Gastrocnemius medialis (tissue), 4 donors: ENCODE data around the gene ARSG. TPM values are rescaled to one million over a fixed set of nuclear protein-coding genes. Genes with fewer than 3 reads are reported as not detected.

Experiments used
- ATAC-seq, 2 donors: fragments of 150-250 bp; one replicate each; pipeline ENCODE4 v1.9.1; 2016
- DNase-seq, 2 donors: peaks; one replicate each; pipeline ENCODE4 v3.0.0-alpha.2; 2019
- H3K27ac ChIP-seq, 4 donors: fragments of 200-600 bp; sonication (generic); 1 replicate in 1 of 4; 2 replicates in 3 of 4; pipeline ENCODE4 v1.5.1; 2016 to 2018; ENCODE audit warnings: mild to moderate bottlenecking in 2 of 4, moderate library complexity in 1 of 4
- H3K27me3 ChIP-seq, 3 donors: fragments of 200-600 bp; sonication (generic) in 2 of 3; 1 replicate in 1 of 3; 2 replicates in 2 of 3; pipeline versions ENCODE4 v1.5.1 to v1.6.0; 2016 to 2019; ENCODE audit warnings: mild to moderate bottlenecking in 1 of 3, moderate library complexity in 1 of 3
- H3K36me3 ChIP-seq, 2 donors: fragments of 200-600 bp; sonication (generic) in 1 of 2; one replicate each; pipeline ENCODE4 v1.5.1; 2017 to 2018
- H3K4me1 ChIP-seq, 2 donors: fragments of 200-600 bp; sonication (generic) in 1 of 2; one replicate each; pipeline ENCODE4 v1.5.1; 2016 to 2017; ENCODE audit warnings: mild to moderate bottlenecking in 2 of 2
- H3K4me3 ChIP-seq, 4 donors: fragments of 200-600 bp; sonication (generic) in 3 of 4; 1 replicate in 1 of 4; 2 replicates in 3 of 4; pipeline ENCODE4 v1.5.1; 2016 to 2019; ENCODE audit warnings: mild to moderate bottlenecking in 2 of 4
- H3K9me3 ChIP-seq, 3 donors: fragments of 200-600 bp; sonication (generic) in 2 of 3; 1 replicate in 1 of 3; 2 replicates in 2 of 3; pipeline ENCODE4 v1.5.1; 2016 to 2019
- CTCF ChIP-seq, 5 experiments: fragments of 450-650 bp in 3 of 5; fragments of 200-600 bp in 2 of 5; sonication (generic) in 2 of 5; IDR thresholded peaks in 4 of 5; conservative IDR thresholded peaks in 1 of 5; 1 replicate in 4 of 5; 2 replicates in 1 of 5; pipeline ENCODE4 v1.5.1; 2016 to 2019; ENCODE audit warnings: antibody characterized with exemption in 5 of 5, mild to moderate bottlenecking in 3 of 5, moderate library complexity in 3 of 5
- POLR2A ChIP-seq, 2 donors: fragments of 450-650 bp; IDR thresholded peaks; one replicate each; pipeline ENCODE4 v1.6.1; 2017; ENCODE audit warnings: antibody characterized with exemption in 2 of 2, mild to moderate bottlenecking in 2 of 2, moderate library complexity in 2 of 2
- in situ Hi-C, 4 donors: fragments of 200-750 bp; cut with MboI; loops; one replicate each; pipeline versions ENCODE4 v1.15.0 to v1.8.0; 2017; ENCODE audit warnings: low sequenced_read_pairs in 4 of 4
- intact Hi-C: fragments of 100-400 bp; cut with DNase I; formaldehyde crosslinking; loops from one replicate; pipeline ENCODE4 v1.15.1; 2023; ENCODE audit warnings: low total_unique reads
- total RNA-seq, 4 donors: library from RNA; depleted of rRNA; stranded (reverse); fragments of >200 nt; gene quantifications; one replicate each; pipeline versions ENCODE4 v1.1.0 to v1.2.3, GENCODE V29; 2016

The ARSG gene
- total RNA-seq, 4 donors from 2014 or later, result 3.3 to 6.1 (median 5.4) TPM

GRCh38 chr17:68457168-68457538 is 165.9 kb downstream of the ARSG start, which contains the start of gene WIPI1:
WIPI1 (minus strand) TSS chr17:68457496; CDS start chr17:68457421, 75 bp downstream.
- ATAC-seq (peak in 1 of 2 donors; percentile 15), DNase-seq (no peak)
- TF ChIP-seq POLR2A (IDR thresholded peaks at IDR 0.05) (peak in 1 of 2 donors; percentile 48), CTCF (IDR thresholded peaks at IDR 0.05 in 4 of 5, conservative IDR thresholded peaks at IDR 0.05 in 1 of 5) (no peak)
- Histone ChIP-seq H3K4me1 (peaks cover 67 to 78% of the 10 kb centered on the region in 2 donors), H3K9me3 (no peaks in the 10 kb centered on the region), H3K4me3 (peak within 1 kb of the TSS; percentile 74 to 97 (median 83)), H3K36me3 (peaks cover 0 to 8% of the 10 kb centered on the region in 2 donors), H3K27ac (peak within 1 kb of the TSS; percentile 95 to 100 (median 98)), H3K27me3 (no peaks in the 10 kb centered on the region)
- intact Hi-C loops (loop anchor here (2.0 kb wide), 1 partner anchor 56 kb away; the partner anchor contains the start of gene PRKAR1A), in situ Hi-C loops (loop anchor here in 1 of 4 donors (10.0 kb wide), 1 partner anchor 58 kb away; the partner anchor contains the start of gene PRKAR1A)

- Histone ChIP-seq H3K4me3 (peak overlapping the region; percentile 57 to 97 (median 62)), H3K27me3 (no peaks in the 10 kb centered on the region), H3K9me3 (no peaks in the 10 kb centered on the region), H3K36me3 (peaks cover 0 to 3% of the 10 kb centered on the region in 2 donors), H3K27ac (peak overlapping the region; percentile 91 to 100 (median 94)), H3K4me1 (peaks cover 71 to 78% of the 10 kb centered on the region in 2 donors)
- intact Hi-C loops, result loop anchor here (2.0 kb wide), 1 partner anchor 55 kb away; the partner anchor contains the start of gene PRKAR1A
- TF ChIP-seq CTCF (IDR thresholded peaks at IDR 0.05 in 4 of 5, conservative IDR thresholded peaks at IDR 0.05 in 1 of 5), result peak in 2 of 5 experiments; percentile 16 to 17
- TF ChIP-seq POLR2A (IDR thresholded peaks at IDR 0.05), result peak; percentile 96 to 99
- in situ Hi-C loops, result loop anchor here in 1 of 4 donors (10.0 kb wide), 1 partner anchor 57 kb away; the partner anchor contains the start of gene PRKAR1A
- peak; percentile 99 for DNase-seq
- peak; percentile 57 to 63 for ATAC-seq
Measured at GRCh38 chr17:68457539-68458259, 166.4 kb downstream of the ARSG start.

- no peak for TF ChIP-seq CTCF (IDR thresholded peaks at IDR 0.05 in 4 of 5, conservative IDR thresholded peaks at IDR 0.05 in 1 of 5)
- TF ChIP-seq POLR2A (IDR thresholded peaks at IDR 0.05), result no peak
- Histone ChIP-seq H3K4me3 (peak overlapping the region; percentile 57 to 64 (median 62)), H3K9me3 (no peaks in the 10 kb centered on the region), H3K4me1 (peaks cover 67 to 72% of the 10 kb centered on the region in 2 donors), H3K36me3 (no peaks in the 10 kb centered on the region), H3K27me3 (no peaks in the 10 kb centered on the region), H3K27ac (peak overlapping the region; percentile 91 to 95 (median 92))
- intact Hi-C loops, result no loop called here
- in situ Hi-C loops, result loop anchor here in 1 of 4 donors (10.0 kb wide), 1 partner anchor 56 kb away; the partner anchor contains the start of gene PRKAR1A
- ATAC-seq, result no peak
- DNase-seq, result no peak
Measured at GRCh38 chr17:68458260-68459036, 167.2 kb downstream of the ARSG start.

- Histone ChIP-seq H3K27me3 (no peaks in the 10 kb centered on the region), H3K4me3 (no peak overlapping the region), H3K27ac (peak overlapping the region; percentile 91 to 95 (median 92)), H3K36me3 (no peaks in the 10 kb centered on the region), H3K4me1 (peaks cover 60 to 65% of the 10 kb centered on the region in 2 donors), H3K9me3 (no peaks in the 10 kb centered on the region)
- ATAC-seq (no peak), DNase-seq (no peak)
- TF ChIP-seq POLR2A (IDR thresholded peaks at IDR 0.05) (no peak), CTCF (IDR thresholded peaks at IDR 0.05 in 4 of 5, conservative IDR thresholded peaks at IDR 0.05 in 1 of 5) (no peak)
- intact Hi-C loops, result no loop called here
- in situ Hi-C loops, result loop anchor here in 1 of 4 donors (10.0 kb wide), 1 partner anchor 56 kb away; the partner anchor contains the start of gene PRKAR1A
Measured at GRCh38 chr17:68459037-68459639, 167.8 kb downstream of the ARSG start.
